A549 (cell line): ENCODE results near the gene ARVCF. TPM values are rescaled to one million over a fixed set of nuclear protein-coding genes. Genes with fewer than 3 reads are reported as not detected.

Source experiments
- ATAC-seq, 2 experiments: fragments of 200-7000 bp in 1 of 2; fragments of >200 bp in 1 of 2; cut with Nextera tagmentation in 1 of 2; cut with Tn5 transposase in 1 of 2; 3 replicates each; pipeline versions ENCODE4 v1.8.0 to v1.9.1; 2018 to 2020; ENCODE audit warnings: mild to moderate bottlenecking in 1 of 2, moderate library complexity in 1 of 2
- CTCF ChIA-PET: fragments of 300-600 bp; sonication (Branson Sonifier 250); formaldehyde crosslinking; extraction: SDS; loops from one replicate; lab custom pipeline; 2021; ENCODE audit warnings: antibody characterized with exemption, inconsistent platforms; lab: Yijun Ruan, JAX
- POLR2A ChIA-PET: fragments of 350-600 bp; formaldehyde crosslinking; extraction: SDS; loops from one replicate; lab custom pipeline; 2021; ENCODE audit warnings: antibody characterized with exemption, inconsistent platforms; lab: Yijun Ruan, JAX
- DNase-seq, 2 experiments: peaks; one replicate each; pipeline versions ENCODE4 v3.0.0 to v3.0.0-alpha.2; 2011 to 2016; ENCODE audit warnings: low read depth in 1 of 2, low spot score in 1 of 2
- FAIRE-seq: peaks from 2 replicates; lab custom pipeline; 2011; peaks lifted over from hg19 to GRCh38; lab: Jason Lieb, UNC
- H3K27ac ChIP-seq, 2 experiments: fragments of >200 bp; sonication (Bioruptor Twin); formaldehyde crosslinking; 3 replicates each; pipeline ENCODE4 v1.5.1; 2016 to 2017
- H3K4me1 ChIP-seq: fragments of >200 bp; sonication (Bioruptor Twin); formaldehyde crosslinking; 3 replicates; pipeline ENCODE4 v1.6.1; 2016
- H3K4me2 ChIP-seq: fragments of >200 bp; sonication (Bioruptor Twin); formaldehyde crosslinking; 3 replicates; pipeline ENCODE4 v1.6.1; 2016
- H3K4me3 ChIP-seq: fragments of >200 bp; sonication (Bioruptor Twin); formaldehyde crosslinking; 3 replicates; pipeline ENCODE4 v1.5.1; 2016
- H3K9me3 ChIP-seq: fragments of >200 bp; sonication (Bioruptor Twin); formaldehyde crosslinking; 3 replicates; pipeline ENCODE4 v1.6.1; 2016
- BHLHE40 ChIP-seq: IDR thresholded peaks from 2 replicates; pipeline ENCODE4 v1.6.1; 2012; ENCODE audit warnings: low read depth, low read length, inconsistent platforms
- CBX2 ChIP-seq: fragments of 200-600 bp; sonication (generic); IDR thresholded peaks from 2 replicates; pipeline ENCODE4 v1.6.1; 2016; ENCODE audit warnings: low read depth, mild to moderate bottlenecking, borderline replicate concordance
- CEBPB ChIP-seq, 2 experiments: fragments of >200 bp in 1 of 2; sonication (Bioruptor Twin) in 1 of 2; formaldehyde crosslinking in 1 of 2; IDR thresholded peaks; 2 replicates each; pipeline ENCODE4 v1.6.1; 2012 to 2016
- CHD2 ChIP-seq: fragments of 150-350 bp; IDR thresholded peaks from 2 replicates; pipeline ENCODE4 v1.6.1; 2014; ENCODE audit warnings: low read length; ENCODE audit not compliant: partially characterized antibody
- EHMT2 ChIP-seq: fragments of 200-600 bp; sonication (generic); IDR thresholded peaks from 2 replicates; pipeline ENCODE4 v1.6.1; 2016; ENCODE audit warnings: antibody characterized with exemption, low read depth, mild to moderate bottlenecking, moderate library complexity
- EP300 ChIP-seq, 2 experiments: fragments of >200 bp; sonication (Bioruptor Twin); formaldehyde crosslinking; IDR thresholded peaks; 2 replicates in 1 of 2; 3 replicates in 1 of 2; pipeline ENCODE4 v1.6.1; 2016 to 2017
- ESRRA ChIP-seq: fragments of 150-350 bp; IDR thresholded peaks from 2 replicates; pipeline ENCODE4 v1.6.1; 2014; ENCODE audit warnings: mild to moderate bottlenecking, low read length, borderline replicate concordance
- FOSB ChIP-seq: fragments of 250-450 bp; sonication (Bioruptor Pico); IDR thresholded peaks from 2 replicates; pipeline ENCODE4 v1.5.0; 2020; ENCODE audit warnings: mild to moderate bottlenecking, moderate library complexity
- FOSL2 ChIP-seq, 2 experiments: fragments of 450-650 bp in 1 of 2; fragments of >200 bp in 1 of 2; sonication (Bioruptor Twin) in 1 of 2; formaldehyde crosslinking; IDR thresholded peaks; 2 replicates each; pipeline versions ENCODE4 v1.5.0 to v1.6.1; 2016 to 2020; ENCODE audit warnings: mild to moderate bottlenecking in 1 of 2, moderate library complexity in 1 of 2
- FOXS1 ChIP-seq: fragments of 250-450 bp; sonication (Bioruptor Pico); IDR thresholded peaks from 2 replicates; pipeline ENCODE4 v1.5.0; 2020; ENCODE audit warnings: mild to moderate bottlenecking, moderate library complexity
- GATA3 ChIP-seq: IDR thresholded peaks from 2 replicates; pipeline ENCODE4 v1.6.1; 2012; ENCODE audit warnings: borderline replicate concordance
- HEYL ChIP-seq: fragments of 250-450 bp; sonication (Bioruptor Pico); IDR thresholded peaks from 2 replicates; pipeline ENCODE4 v1.8.0; 2021; ENCODE audit warnings: mild to moderate bottlenecking, moderate library complexity
- HMGXB4 ChIP-seq: fragments of 250-450 bp; sonication (Bioruptor Pico); IDR thresholded peaks from 2 replicates; pipeline ENCODE4 v1.5.0; 2021; ENCODE audit warnings: mild to moderate bottlenecking, moderate library complexity, borderline replicate concordance
- HOXA7 ChIP-seq: fragments of 250-450 bp; sonication (Bioruptor Pico); IDR thresholded peaks from 2 replicates; pipeline ENCODE4 v1.5.0; 2020; ENCODE audit warnings: mild to moderate bottlenecking, moderate library complexity
- JUNB ChIP-seq: fragments of >200 bp; sonication (Bioruptor Twin); formaldehyde crosslinking; IDR thresholded peaks from 2 replicates; pipeline ENCODE4 v1.6.1; 2016
- KDM1A ChIP-seq: fragments of 200-600 bp; sonication (generic); IDR thresholded peaks from 2 replicates; pipeline ENCODE4 v1.6.1; 2016; ENCODE audit warnings: low read depth, mild to moderate bottlenecking
- MAFK ChIP-seq: fragments of 450-650 bp; IDR thresholded peaks from 2 replicates; pipeline ENCODE4 v1.6.1; 2014; ENCODE audit not compliant: partially characterized antibody
- NR3C1 ChIP-seq: fragments of >200 bp; sonication (Bioruptor Twin); formaldehyde crosslinking; IDR thresholded peaks from 3 replicates; pipeline ENCODE4 v1.6.1; 2017
- PHF8 ChIP-seq: fragments of 200-600 bp; sonication (generic); IDR thresholded peaks from 2 replicates; pipeline ENCODE4 v1.6.1; 2016; ENCODE audit warnings: low read depth, mild to moderate bottlenecking, antibody characterized with exemption, moderate library complexity, borderline replicate concordance
- POLR2A ChIP-seq: IDR thresholded peaks from 2 replicates; pipeline ENCODE4 v1.6.1; 2012; ENCODE audit warnings: mild to moderate bottlenecking, low read length
- POLR2AphosphoS2 ChIP-seq: conservative IDR thresholded peaks from 2 replicates; pipeline ENCODE4 v1.6.1; 2012; ENCODE audit warnings: low read length, improper control_type of control experiment, inconsistent platforms
- RARB ChIP-seq: fragments of 250-450 bp; sonication (Bioruptor Pico); IDR thresholded peaks from 2 replicates; pipeline ENCODE4 v1.8.0; 2021; ENCODE audit warnings: mild to moderate bottlenecking, moderate library complexity
- RCOR1 ChIP-seq: fragments of 150-350 bp; IDR thresholded peaks from 2 replicates; pipeline ENCODE4 v1.6.1; 2014; ENCODE audit warnings: antibody characterized with exemption, low read length, low read depth
- RFX5 ChIP-seq: fragments of 450-650 bp; IDR thresholded peaks from 2 replicates; pipeline ENCODE4 v1.7.1; 2014; ENCODE audit warnings: antibody characterized with exemption, mild to moderate bottlenecking, moderate library complexity
- TFCP2L1 ChIP-seq: fragments of 250-450 bp; sonication (Bioruptor Pico); IDR thresholded peaks from 2 replicates; pipeline ENCODE4 v1.5.0; 2021; ENCODE audit warnings: mild to moderate bottlenecking
- ZFP36 ChIP-seq: fragments of 450-650 bp; IDR thresholded peaks from 2 replicates; pipeline ENCODE4 v1.6.1; 2014; ENCODE audit warnings: borderline replicate concordance; ENCODE audit not compliant: partially characterized antibody
- ZSCAN20 ChIP-seq: fragments of 250-450 bp; sonication (Bioruptor Pico); IDR thresholded peaks from 2 replicates; pipeline ENCODE4 v1.8.0; 2022; ENCODE audit warnings: mild to moderate bottlenecking, moderate library complexity
- WGBS: methylation state at CpG from one replicate; pipeline ENCODE4 v1.1.6; 2017; ENCODE audit errors: missing lambda C conversion rate; 5-methylcytosine and 5-hydroxymethylcytosine counted together
- polyA plus RNA-seq, 4 experiments: library from polyadenylated mRNA; depleted of rRNA in 3 of 4; stranded (reverse); fragments of >200 nt; fragmentation: RNase III in 1 of 4; extraction: RNeasy Plus Mini Kit Qiagen cat#74134 plus additional on column Dnase treatment in 1 of 4; gene quantifications; 2 replicates in 3 of 4; 3 replicates in 1 of 4; pipeline ENCODE4 v1.2.3, GENCODE V29; 2011 to 2017
- TF ChIP-seq, protein P1 (sequence below): fragments of >200 bp; sonication (Bioruptor Twin); formaldehyde crosslinking; IDR thresholded peaks from 2 replicates; pipeline ENCODE4 v1.6.1; 2016
- TF ChIP-seq, protein P2 (sequence below): IDR thresholded peaks from 2 replicates; pipeline ENCODE4 v1.6.1; 2012
- TF ChIP-seq, protein P3 (sequence below): fragments of 450-650 bp; IDR thresholded peaks from 2 replicates; pipeline ENCODE4 v1.6.1; 2014; ENCODE audit warnings: antibody characterized with exemption
- TF ChIP-seq, protein P4 (sequence below): fragments of 250-450 bp; sonication (Bioruptor Pico); IDR thresholded peaks from 2 replicates; pipeline ENCODE4 v1.5.0; 2020; ENCODE audit warnings: low read depth, mild to moderate bottlenecking, moderate library complexity

Gene ARVCF
- polyA plus RNA-seq, 2 of the 4 experiments (the other 2 are of a cell fraction): 0.81 to 2.1 TPM

DNA sequence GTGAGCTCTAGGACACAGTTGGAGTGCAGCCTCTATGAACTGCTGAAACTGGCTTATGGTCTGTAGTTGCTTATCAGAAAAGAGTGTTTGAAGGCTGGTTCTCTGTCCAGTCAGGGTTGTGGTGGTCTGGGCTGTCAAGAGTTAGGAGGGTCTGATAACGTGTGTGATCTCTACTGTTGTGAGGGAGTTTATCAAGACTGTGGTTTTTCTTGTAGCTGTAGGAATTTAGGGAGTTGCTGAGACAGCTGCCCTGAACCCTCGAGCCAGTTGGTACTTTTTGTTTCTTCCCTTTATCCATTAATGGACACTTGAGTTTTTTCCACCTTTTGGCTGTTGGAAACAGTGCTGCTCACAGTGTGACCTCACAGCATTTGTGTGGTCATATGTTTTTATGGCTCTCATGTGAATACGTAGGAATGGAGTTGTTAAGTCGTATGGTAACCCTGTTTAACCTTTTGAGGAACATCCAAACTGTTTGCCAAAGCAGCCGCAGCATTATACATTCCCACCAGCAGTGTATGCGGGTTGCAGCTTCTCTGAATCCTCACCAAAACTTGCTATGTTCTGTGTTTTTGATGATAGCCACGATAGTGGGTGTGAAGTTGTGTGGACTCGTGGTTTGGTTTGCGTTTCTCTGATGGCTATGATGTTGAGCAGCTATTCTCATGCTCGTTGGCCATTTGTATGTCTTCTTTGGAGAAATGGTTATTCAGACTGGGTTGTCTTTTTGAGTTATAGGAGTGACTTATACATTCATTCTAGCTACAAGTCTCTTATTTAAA is 42.6 kb upstream of the ARVCF start:
- no peak for DNase-seq
- FAIRE-seq: no peak
- POLR2A ChIA-PET: interaction anchor here (1.1 kb wide), 1 partner anchor 38 kb away, joined by 3 read pairs; no protein-coding TSS in a partner anchor
- Histone ChIP-seq H3K4me2 (no peak overlapping the region), H3K9me3 (no peaks in the 10 kb centered on the region), H3K27ac (no peak overlapping the region), H3K4me1 (no peaks in the 10 kb centered on the region), H3K4me3 (no peak overlapping the region)
- no peak for ATAC-seq
- TF ChIP-seq HOXA7 (CRISPR knock-in tag) (no peak), RCOR1 (no peak), HEYL (no peak), TFCP2L1 (CRISPR knock-in tag) (no peak), JUNB (no peak), PHF8 (no peak), ZSCAN20 (CRISPR knock-in tag) (no peak), FOXS1 (CRISPR knock-in tag) (no peak), RARB (CRISPR knock-in tag) (no peak), FOSL2 (IDR thresholded peaks at IDR 0.05) (no peak), FOSL2 (CRISPR knock-in tag; IDR thresholded peaks at IDR 0.05) (no peak), EHMT2 (no peak), RFX5 (no peak), CHD2 (no peak), KDM1A (no peak), CBX2 (no peak), POLR2AphosphoS2 (no peak), POLR2A (no peak)
- TF ChIP-seq, protein P1, sequence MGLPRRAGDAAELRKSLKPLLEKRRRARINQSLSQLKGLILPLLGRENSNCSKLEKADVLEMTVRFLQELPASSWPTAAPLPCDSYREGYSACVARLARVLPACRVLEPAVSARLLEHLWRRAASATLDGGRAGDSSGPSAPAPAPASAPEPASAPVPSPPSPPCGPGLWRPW: no peak
- TF ChIP-seq, protein P2, sequence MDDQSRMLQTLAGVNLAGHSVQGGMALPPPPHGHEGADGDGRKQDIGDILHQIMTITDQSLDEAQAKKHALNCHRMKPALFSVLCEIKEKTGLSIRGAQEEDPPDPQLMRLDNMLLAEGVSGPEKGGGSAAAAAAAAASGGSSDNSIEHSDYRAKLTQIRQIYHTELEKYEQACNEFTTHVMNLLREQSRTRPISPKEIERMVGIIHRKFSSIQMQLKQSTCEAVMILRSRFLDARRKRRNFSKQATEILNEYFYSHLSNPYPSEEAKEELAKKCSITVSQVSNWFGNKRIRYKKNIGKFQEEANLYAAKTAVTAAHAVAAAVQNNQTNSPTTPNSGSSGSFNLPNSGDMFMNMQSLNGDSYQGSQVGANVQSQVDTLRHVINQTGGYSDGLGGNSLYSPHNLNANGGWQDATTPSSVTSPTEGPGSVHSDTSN: no peak
- TF ChIP-seq, protein P3, sequence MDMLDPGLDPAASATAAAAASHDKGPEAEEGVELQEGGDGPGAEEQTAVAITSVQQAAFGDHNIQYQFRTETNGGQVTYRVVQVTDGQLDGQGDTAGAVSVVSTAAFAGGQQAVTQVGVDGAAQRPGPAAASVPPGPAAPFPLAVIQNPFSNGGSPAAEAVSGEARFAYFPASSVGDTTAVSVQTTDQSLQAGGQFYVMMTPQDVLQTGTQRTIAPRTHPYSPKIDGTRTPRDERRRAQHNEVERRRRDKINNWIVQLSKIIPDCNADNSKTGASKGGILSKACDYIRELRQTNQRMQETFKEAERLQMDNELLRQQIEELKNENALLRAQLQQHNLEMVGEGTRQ: no peak
- 90% methylated on average over 10 of the region's 10 CpGs for WGBS
- CTCF ChIA-PET: no interaction called here

DNA sequence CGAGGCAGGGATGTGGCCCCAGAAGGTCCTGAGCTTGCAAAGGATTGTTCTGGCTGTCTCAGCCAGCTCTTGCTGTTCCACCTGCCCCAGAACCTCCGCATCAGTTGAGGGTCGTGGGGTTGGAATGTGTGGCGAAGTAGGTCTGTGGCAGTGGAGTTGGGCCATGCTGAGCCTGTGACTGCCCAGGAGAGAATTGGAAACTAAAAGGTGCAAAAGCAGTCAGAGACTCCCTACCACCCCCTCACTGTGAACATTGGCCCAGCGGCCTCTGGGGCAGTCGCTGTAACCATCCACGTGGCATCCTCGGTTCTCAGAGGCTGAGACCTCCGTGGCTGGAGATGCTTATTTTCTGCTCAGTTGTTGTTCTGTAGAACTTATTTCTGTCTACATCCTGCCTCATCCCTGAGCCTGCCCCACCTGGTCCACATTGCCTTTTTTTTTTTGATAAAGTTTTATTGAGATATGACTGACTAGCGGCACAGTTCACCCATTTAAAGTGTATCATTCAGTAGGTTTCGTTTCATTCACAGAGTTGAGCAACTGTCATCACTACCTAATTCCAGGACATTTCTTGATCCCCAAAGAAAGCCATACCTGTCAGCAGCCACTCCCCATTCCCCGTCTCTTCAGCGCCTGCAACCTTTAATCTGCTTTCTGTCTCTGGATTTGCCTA is 41.1 kb upstream of the ARVCF start:
- H3K4me3 ChIP-seq: no peak overlapping the region
- no peaks in the 10 kb centered on the region for H3K9me3 ChIP-seq
- no peaks in the 10 kb centered on the region for H3K4me1 ChIP-seq
- ATAC-seq (no peak), FAIRE-seq (no peak), DNase-seq (no peak)
- H3K27ac ChIP-seq: no peak overlapping the region
- no peak overlapping the region for H3K4me2 ChIP-seq
- WGBS: 93% methylated on average over 12 of the region's 13 CpGs
- ChIA-PET CTCF (interaction anchor here (0.7 kb wide), 1 partner anchor 15 kb away, joined by 3 read pairs; no protein-coding TSS in a partner anchor), POLR2A (interaction anchor here (0.9 kb wide), 1 partner anchor 22 kb away, joined by 3 read pairs; the partner anchor contains the start of gene DGCR8)
- TF ChIP-seq CEBPB (IDR thresholded peaks at IDR 0.05) (no peak), ZFP36 (no peak), MAFK (no peak), JUNB (no peak), HMGXB4 (CRISPR knock-in tag) (no peak), EP300 (IDR thresholded peaks at IDR 0.05) (no peak), NR3C1 (no peak), ESRRA (no peak), GATA3 (no peak), FOXS1 (CRISPR knock-in tag) (no peak), CBX2 (no peak), HEYL (no peak), FOSB (CRISPR knock-in tag) (no peak), BHLHE40 (no peak)
- TF ChIP-seq, protein P4, sequence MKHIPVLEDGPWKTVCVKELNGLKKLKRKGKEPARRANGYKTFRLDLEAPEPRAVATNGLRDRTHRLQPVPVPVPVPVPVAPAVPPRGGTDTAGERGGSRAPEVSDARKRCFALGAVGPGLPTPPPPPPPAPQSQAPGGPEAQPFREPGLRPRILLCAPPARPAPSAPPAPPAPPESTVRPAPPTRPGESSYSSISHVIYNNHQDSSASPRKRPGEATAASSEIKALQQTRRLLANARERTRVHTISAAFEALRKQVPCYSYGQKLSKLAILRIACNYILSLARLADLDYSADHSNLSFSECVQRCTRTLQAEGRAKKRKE (CRISPR knock-in tag): no peak
- TF ChIP-seq, protein P1: no peak
- TF ChIP-seq, protein P2: no peak
